ENCODE results near the gene ANKRD63.

- TF ChIP-seq, protein P1, sequence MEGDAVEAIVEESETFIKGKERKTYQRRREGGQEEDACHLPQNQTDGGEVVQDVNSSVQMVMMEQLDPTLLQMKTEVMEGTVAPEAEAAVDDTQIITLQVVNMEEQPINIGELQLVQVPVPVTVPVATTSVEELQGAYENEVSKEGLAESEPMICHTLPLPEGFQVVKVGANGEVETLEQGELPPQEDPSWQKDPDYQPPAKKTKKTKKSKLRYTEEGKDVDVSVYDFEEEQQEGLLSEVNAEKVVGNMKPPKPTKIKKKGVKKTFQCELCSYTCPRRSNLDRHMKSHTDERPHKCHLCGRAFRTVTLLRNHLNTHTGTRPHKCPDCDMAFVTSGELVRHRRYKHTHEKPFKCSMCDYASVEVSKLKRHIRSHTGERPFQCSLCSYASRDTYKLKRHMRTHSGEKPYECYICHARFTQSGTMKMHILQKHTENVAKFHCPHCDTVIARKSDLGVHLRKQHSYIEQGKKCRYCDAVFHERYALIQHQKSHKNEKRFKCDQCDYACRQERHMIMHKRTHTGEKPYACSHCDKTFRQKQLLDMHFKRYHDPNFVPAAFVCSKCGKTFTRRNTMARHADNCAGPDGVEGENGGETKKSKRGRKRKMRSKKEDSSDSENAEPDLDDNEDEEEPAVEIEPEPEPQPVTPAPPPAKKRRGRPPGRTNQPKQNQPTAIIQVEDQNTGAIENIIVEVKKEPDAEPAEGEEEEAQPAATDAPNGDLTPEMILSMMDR (IDR thresholded peaks at IDR 0.05; ENCODE audit: low read depth, low read length, poor library complexity, severe bottlenecking) = no peak
- TF ChIP-seq EZH2phosphoT487 (IDR thresholded peaks at IDR 0.05; ENCODE audit: borderline replicate concordance, low read length) = no peak
Measured at GRCh38 chr15:40234783-40235182, 48.1 kb downstream of the ANKRD63 start.
